ENCODE data around the gene CTCFL. TPM values are rescaled to one million over a fixed set of nuclear protein-coding genes. Genes with fewer than 3 reads are reported as not detected.

Gene CTCFL
- total and polyA plus RNA-seq, 2 of the 13 experiments (the other 11 are each of a cell fraction or from before 2014, with no cell fraction given) = 0.04 TPM; not detected in 1

- Histone ChIP-seq H2AFZ (ENCODE audit: low read length) (no peak overlapping the region), H3K4me3 (replicated peaks in 1 of 3; ENCODE audit: insufficient read depth in 1 of 3, low read depth in 2 of 3, low read length in 3 of 3) (no peak overlapping the region), H3K9ac (ENCODE audit: insufficient read depth, low read depth, low read length) (no peak overlapping the region), H3K4me1 (ENCODE audit: insufficient read depth, low read length) (peaks cover 55% of the 10 kb centered on the region), H3K9me3 (ENCODE audit: low read length) (peaks cover 5% of the 10 kb centered on the region; the same call in 1 of the 2 replicates), H4K20me1 (ENCODE audit: insufficient read depth, low read length) (no peaks in the 10 kb centered on the region), H3K27ac (ENCODE audit: extremely low read length, insufficient read depth, low read length) (peak overlapping the region; percentile 29), H3K79me2 (ENCODE audit: insufficient read depth, low read length) (no peaks in the 10 kb centered on the region), H3K27me3 (ENCODE audit: control insufficient read depth in 1 of 2, insufficient read depth in 2 of 2, low read length in 2 of 2) (peaks cover 4 to 5% of the 10 kb centered on the region in 2 experiments; a peak in 2 of 5 replicates), H3K4me2 (ENCODE audit: low read depth, low read length) (peak overlapping the region; percentile 38), H3K36me3 (replicated peaks in 1 of 2; ENCODE audit: control insufficient read depth in 1 of 2, insufficient read depth in 2 of 2, low read length in 2 of 2) (no peaks in the 10 kb centered on the region)
- ATAC-seq = peak; percentile 77
- ChIA-PET POLR2A (interaction anchor here (1.4 to 1.6 kb wide), 2 partner anchors 29 to 36 kb away, joined by 3 to 7 read pairs; partner anchors contain the start of gene PCK1), CTCF (ENCODE audit: low intra/inter-chr PET ratio, low total read pairs) (no interaction called here)
- intact Hi-C loops (cut with micrococcal nuclease; ENCODE audit: unreplicated experiment) (no loop called here), in situ Hi-C loops (cut with HindIII; ENCODE audit: extremely low pct_ligation_motif_present, low pct_unique_long_range_greater_than_20kb) (no loop called here)
- DNase-seq (ENCODE audit: low spot score) = peak; percentile 19
- FAIRE-seq = no peak
- WGBS (ENCODE audit: low lambda C conversion rate) = 2% methylated on average over 2 of the region's 2 CpGs
- no TSS peak for BruUV-seq (replicated peaks)
- TF ChIP-seq PREB (CRISPR knock-in tag; IDR thresholded peaks at IDR 0.05) (no peak), ZNF451 (CRISPR knock-in tag; IDR thresholded peaks at IDR 0.05) (no peak), TEAD3 (CRISPR knock-in tag; optimal IDR thresholded peaks at IDR 0.05; ENCODE audit: borderline replicate concordance) (peak; percentile 56), CREBL2 (CRISPR knock-in tag; IDR thresholded peaks at IDR 0.05; ENCODE audit: borderline replicate concordance) (no peak), ZNF496 (CRISPR knock-in tag; IDR thresholded peaks at IDR 0.05; ENCODE audit: insufficient replicate concordance) (no peak), E2F2 (CRISPR knock-in tag; IDR thresholded peaks at IDR 0.05; ENCODE audit: borderline replicate concordance) (no peak), ARID3A (IDR thresholded peaks at IDR 0.05; ENCODE audit: low read depth, low read length) (peak; percentile 84; the same call in 1 of the 2 replicates), PAXIP1 (CRISPR knock-in tag; conservative IDR thresholded peaks at IDR 0.05) (peak; percentile 89), ZFAT (CRISPR knock-in tag; conservative IDR thresholded peaks at IDR 0.05) (no peak), ZNF292 (CRISPR knock-in tag; IDR thresholded peaks at IDR 0.05; ENCODE audit: borderline replicate concordance, low read depth) (peak; percentile 78; the same call in 1 of the 2 replicates), SALL1 (CRISPR knock-in tag; IDR thresholded peaks at IDR 0.05) (no peak; the same call in 1 of the 2 replicates), PAF1 (CRISPR knock-in tag; IDR thresholded peaks at IDR 0.05) (no peak), YEATS4 (CRISPR knock-in tag; IDR thresholded peaks at IDR 0.05; ENCODE audit: borderline replicate concordance) (peak; percentile 36; the same call in 1 of the 2 replicates), PLSCR1 (CRISPR knock-in tag; IDR thresholded peaks at IDR 0.05; ENCODE audit: borderline replicate concordance) (no peak), ZNF230 (CRISPR knock-in tag; IDR thresholded peaks at IDR 0.05) (no peak)
Measured at GRCh38 chr20:57532104-57532503, 7.2 kb upstream of the CTCFL start.
